ENCODE results near the gene TPH2.

TPH2 gene

GRCh38 chr12:72025524-72025923, 86.9 kb downstream of the TPH2 start:
- no peak overlapping the region for H3K4me3 ChIP-seq (ENCODE audit: low read depth, low read length)
- in situ Hi-C loops (cut with HindIII; ENCODE audit: low sequenced_read_pairs): no loop called here
- no peak for TF ChIP-seq CTCF (IDR thresholded peaks at IDR 0.05; ENCODE audit: low read depth, low read length, missing control alignments)
- DNase-seq (ENCODE audit: low read depth): no peak

GRCh38 chr12:72028966-72029365, 90.3 kb downstream of the TPH2 start:
- no peak overlapping the region for H3K4me3 ChIP-seq (ENCODE audit: low read depth, low read length)
- no peak for TF ChIP-seq CTCF (IDR thresholded peaks at IDR 0.05; ENCODE audit: low read depth, low read length, missing control alignments)
- DNase-seq (ENCODE audit: low read depth): no peak
- in situ Hi-C loops (cut with HindIII; ENCODE audit: low sequenced_read_pairs): no loop called here

- no peak for DNase-seq (ENCODE audit: low read depth)
- no peak for TF ChIP-seq CTCF (IDR thresholded peaks at IDR 0.05; ENCODE audit: low read depth, low read length, missing control alignments)
- H3K4me3 ChIP-seq (ENCODE audit: low read depth, low read length): no peak overlapping the region
- in situ Hi-C loops (cut with HindIII; ENCODE audit: low sequenced_read_pairs): no loop called here
Measured at GRCh38 chr12:72030277-72030676, 91.6 kb downstream of the TPH2 start.

GRCh38 chr12:72031066-72031465, 92.4 kb downstream of the TPH2 start:
- DNase-seq (ENCODE audit: low read depth): no peak
- TF ChIP-seq CTCF (IDR thresholded peaks at IDR 0.05; ENCODE audit: low read depth, low read length, missing control alignments): no peak
- no peak overlapping the region for H3K4me3 ChIP-seq (ENCODE audit: low read depth, low read length)
- in situ Hi-C loops (cut with HindIII; ENCODE audit: low sequenced_read_pairs): no loop called here

- no peak for TF ChIP-seq CTCF (IDR thresholded peaks at IDR 0.05; ENCODE audit: low read depth, low read length, missing control alignments)
- no peak overlapping the region for H3K4me3 ChIP-seq (ENCODE audit: low read depth, low read length)
- in situ Hi-C loops (cut with HindIII; ENCODE audit: low sequenced_read_pairs): no loop called here
- no peak for DNase-seq (ENCODE audit: low read depth)
Measured at GRCh38 chr12:72033991-72034390, 95.3 kb downstream of the TPH2 start.

GRCh38 chr12:72035625-72036024, 97.0 kb downstream of the TPH2 start:
- H3K4me3 ChIP-seq (ENCODE audit: low read depth, low read length): no peak overlapping the region
- in situ Hi-C loops (cut with HindIII; ENCODE audit: low sequenced_read_pairs): no loop called here
- no peak for DNase-seq (ENCODE audit: low read depth)
- TF ChIP-seq CTCF (IDR thresholded peaks at IDR 0.05; ENCODE audit: low read depth, low read length, missing control alignments): no peak

- no peak for DNase-seq (ENCODE audit: low read depth)
- no peak for TF ChIP-seq CTCF (IDR thresholded peaks at IDR 0.05; ENCODE audit: low read depth, low read length, missing control alignments)
- in situ Hi-C loops (cut with HindIII; ENCODE audit: low sequenced_read_pairs): no loop called here
- H3K4me3 ChIP-seq (ENCODE audit: low read depth, low read length): no peak overlapping the region
Measured at GRCh38 chr12:72036393-72036792, 97.7 kb downstream of the TPH2 start.

Data from astrocyte of the cerebellum (primary cell).